ENCODE data around the gene SLC25A33. TPM values are rescaled to one million over a fixed set of nuclear protein-coding genes. Genes with fewer than 3 reads are reported as not detected.

Gene SLC25A33
- total RNA-seq, 1 donor from 2014 or later = 13.3 TPM

DNA sequence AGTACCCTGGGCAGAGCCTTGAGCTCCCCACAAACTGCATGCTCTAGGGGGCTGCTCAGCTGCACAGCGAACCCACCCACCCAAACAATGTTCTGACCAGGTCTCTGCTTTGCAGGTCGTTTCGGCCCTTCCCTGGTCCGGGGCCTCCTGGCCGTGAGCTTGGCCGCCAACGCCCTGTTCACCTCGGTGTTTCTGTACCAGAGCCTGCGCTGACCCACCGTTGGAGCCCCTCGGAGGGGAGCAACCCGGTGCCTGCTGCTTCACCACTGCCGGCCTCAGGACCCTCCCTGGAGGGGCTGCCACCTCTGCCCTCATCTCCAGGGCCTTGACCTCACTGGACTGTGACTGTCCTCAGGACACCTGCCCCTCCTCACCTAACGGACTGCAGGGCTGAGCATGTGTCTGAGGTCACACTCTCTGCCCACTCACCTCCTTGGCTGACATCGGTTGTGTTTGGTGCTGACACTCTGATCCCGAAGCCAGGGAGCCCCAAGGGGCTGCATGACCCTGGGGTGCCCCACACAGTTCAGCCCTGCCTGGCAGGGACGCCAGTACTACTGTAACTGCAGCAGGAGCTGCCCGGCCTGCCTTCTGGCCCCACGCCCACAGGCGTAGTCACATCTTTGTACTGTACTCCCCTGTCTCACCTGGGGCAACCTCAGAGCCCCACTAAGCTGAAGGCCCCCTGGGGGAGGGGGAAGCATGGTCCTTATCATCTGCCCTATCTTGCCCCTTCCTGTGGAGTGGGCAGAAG is 73.8 kb downstream of the SLC25A33 start:
- no peak for DNase-seq (ENCODE audit: low read depth, low spot score)
- Mint-ChIP-seq H3K9me3 (no peaks in the 10 kb centered on the region), H3K4me3 (no peak overlapping the region), H3K27ac (ENCODE audit: unreplicated experiment) (peak overlapping the region; percentile 27), H3K27me3 (ENCODE audit: low read depth) (no peaks in the 10 kb centered on the region), H3K4me1 (no peaks in the 10 kb centered on the region), H3K36me3 (ENCODE audit: low read depth) (no peaks in the 10 kb centered on the region)
- TF ChIP-seq, protein P1, sequence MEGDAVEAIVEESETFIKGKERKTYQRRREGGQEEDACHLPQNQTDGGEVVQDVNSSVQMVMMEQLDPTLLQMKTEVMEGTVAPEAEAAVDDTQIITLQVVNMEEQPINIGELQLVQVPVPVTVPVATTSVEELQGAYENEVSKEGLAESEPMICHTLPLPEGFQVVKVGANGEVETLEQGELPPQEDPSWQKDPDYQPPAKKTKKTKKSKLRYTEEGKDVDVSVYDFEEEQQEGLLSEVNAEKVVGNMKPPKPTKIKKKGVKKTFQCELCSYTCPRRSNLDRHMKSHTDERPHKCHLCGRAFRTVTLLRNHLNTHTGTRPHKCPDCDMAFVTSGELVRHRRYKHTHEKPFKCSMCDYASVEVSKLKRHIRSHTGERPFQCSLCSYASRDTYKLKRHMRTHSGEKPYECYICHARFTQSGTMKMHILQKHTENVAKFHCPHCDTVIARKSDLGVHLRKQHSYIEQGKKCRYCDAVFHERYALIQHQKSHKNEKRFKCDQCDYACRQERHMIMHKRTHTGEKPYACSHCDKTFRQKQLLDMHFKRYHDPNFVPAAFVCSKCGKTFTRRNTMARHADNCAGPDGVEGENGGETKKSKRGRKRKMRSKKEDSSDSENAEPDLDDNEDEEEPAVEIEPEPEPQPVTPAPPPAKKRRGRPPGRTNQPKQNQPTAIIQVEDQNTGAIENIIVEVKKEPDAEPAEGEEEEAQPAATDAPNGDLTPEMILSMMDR (conservative IDR thresholded peaks at IDR 0.05) = no peak

DNA sequence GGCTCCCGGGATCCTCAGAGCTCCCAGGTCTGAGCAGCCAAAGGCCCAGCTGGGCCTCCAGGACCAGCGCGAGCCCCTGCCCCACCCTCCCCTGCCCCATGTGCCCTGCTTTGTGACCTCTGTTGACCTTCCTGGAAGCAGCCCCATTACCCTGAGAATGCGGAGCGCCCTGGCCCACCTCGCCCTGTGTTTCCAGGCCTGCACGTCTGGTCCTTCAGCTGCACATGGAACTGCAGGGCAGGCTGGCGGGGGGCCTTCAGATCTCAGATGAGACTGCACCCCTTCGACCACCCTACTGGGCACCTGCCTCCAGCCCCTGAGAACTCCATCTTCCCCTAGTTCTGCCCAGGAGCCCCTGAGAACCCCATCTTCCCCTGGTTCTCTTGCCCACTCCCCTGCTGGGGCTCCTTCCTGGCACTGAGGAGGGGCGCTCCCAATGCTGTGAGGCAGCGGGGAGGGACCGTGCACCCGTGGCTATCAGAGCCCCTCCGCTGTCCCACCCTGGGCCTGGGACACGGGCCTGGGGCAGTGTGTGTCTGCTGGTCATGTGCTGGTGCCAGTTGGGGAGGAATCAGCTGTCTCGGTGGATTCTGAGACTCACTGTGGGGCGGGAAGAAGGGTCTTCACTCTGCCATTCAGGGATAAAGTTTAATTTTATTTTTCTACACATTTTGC is 74.5 kb downstream of the SLC25A33 start:
- H3K27ac Mint-ChIP-seq (ENCODE audit: unreplicated experiment) = no peak overlapping the region
- H3K36me3 Mint-ChIP-seq (ENCODE audit: low read depth) = no peaks in the 10 kb centered on the region
- H3K4me1 Mint-ChIP-seq = no peaks in the 10 kb centered on the region
- no peak overlapping the region for H3K4me3 Mint-ChIP-seq
- peaks cover under 1% of the 10 kb centered on the region for H3K27me3 Mint-ChIP-seq (ENCODE audit: low read depth)
- no peak for DNase-seq (ENCODE audit: low read depth, low spot score)
- TF ChIP-seq, protein P1 (conservative IDR thresholded peaks at IDR 0.05) = no peak
- H3K9me3 Mint-ChIP-seq = no peaks in the 10 kb centered on the region

DNA sequence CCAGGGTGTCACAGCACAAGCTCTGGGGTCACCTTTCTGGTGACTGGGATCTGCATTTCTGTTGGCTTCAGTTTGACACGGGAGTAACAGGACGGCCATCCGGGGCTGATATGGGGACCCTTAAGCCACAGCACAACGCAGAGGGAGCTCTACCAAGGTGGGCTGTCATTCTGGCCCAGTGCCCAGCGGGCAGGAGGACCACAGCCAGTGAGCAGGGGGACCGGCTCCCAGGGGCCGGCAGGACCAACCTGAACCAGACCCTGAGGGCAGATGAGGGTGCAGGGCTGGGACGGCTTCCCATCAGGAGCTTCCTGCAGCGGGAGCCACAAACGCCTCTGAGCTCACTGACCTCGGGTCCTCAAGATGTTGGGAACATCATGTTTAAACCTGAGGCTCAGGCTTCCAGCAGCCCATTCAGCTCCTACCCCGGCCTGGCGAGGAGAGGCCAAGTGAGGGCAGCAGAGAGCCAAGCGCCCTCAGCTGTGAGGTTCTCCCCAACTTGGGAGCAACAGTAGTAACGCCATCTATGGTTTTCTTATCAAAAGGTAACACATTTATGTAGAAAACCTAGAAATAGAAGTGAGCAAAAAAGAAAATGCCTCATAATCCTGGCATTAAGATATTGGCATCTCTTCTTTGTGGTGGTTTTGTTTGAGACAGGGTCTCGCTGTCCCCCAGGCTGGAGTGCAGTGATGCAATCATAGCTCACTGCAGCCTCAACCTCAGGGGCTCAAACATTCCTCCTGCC is 76.2 kb downstream of the SLC25A33 start:
- Mint-ChIP-seq H3K27ac (ENCODE audit: unreplicated experiment) (no peak overlapping the region), H3K4me3 (no peak overlapping the region), H3K4me1 (no peaks in the 10 kb centered on the region), H3K27me3 (ENCODE audit: low read depth) (peaks cover 4% of the 10 kb centered on the region), H3K36me3 (ENCODE audit: low read depth) (no peaks in the 10 kb centered on the region), H3K9me3 (no peaks in the 10 kb centered on the region)
- peak; percentile 35 for DNase-seq (ENCODE audit: low read depth, low spot score)
- TF ChIP-seq, protein P1 (conservative IDR thresholded peaks at IDR 0.05) = peak; percentile 60

DNA sequence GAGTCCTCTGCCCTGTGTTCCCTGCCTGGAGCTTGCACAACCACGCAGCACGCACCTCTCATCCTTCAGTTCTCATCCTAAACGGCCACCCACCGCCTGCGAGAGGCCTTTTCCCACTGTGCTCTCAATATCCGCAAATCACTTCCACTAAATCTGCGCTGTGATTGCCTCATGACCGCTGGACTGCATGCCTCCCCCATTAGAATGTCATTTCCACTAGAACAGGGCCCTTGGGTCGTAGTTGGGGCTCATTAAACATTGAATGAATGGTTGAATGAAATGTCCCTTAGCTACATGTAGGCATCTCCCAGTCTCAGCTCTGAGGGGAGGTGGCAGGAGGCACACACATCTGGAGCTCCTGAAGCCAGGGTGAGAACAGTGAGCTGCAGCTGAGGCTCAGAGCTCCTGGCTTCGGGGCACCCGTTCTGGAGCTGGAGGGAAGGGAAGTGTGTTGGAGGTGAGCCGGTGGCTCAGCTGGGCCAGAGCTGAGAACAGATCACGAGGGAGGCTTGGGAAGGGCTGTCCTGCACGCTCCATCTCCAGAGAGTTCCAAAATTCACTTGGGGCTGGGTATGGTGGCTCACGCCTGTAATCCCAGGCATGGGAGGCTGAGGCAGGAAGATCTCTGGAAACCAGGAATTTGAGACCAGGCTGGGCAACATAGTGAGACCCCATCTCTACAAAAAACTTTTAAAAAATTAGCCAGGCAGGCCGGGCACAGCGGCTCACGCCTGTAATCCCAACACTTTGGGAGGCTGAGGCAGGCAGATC is 79.8 kb downstream of the SLC25A33 start:
- Mint-ChIP-seq H3K4me3 (no peak overlapping the region), H3K36me3 (ENCODE audit: low read depth) (no peaks in the 10 kb centered on the region), H3K4me1 (no peaks in the 10 kb centered on the region), H3K27me3 (ENCODE audit: low read depth) (peaks cover 4% of the 10 kb centered on the region), H3K9me3 (no peaks in the 10 kb centered on the region), H3K27ac (ENCODE audit: unreplicated experiment) (no peak overlapping the region)
- TF ChIP-seq, protein P1 (conservative IDR thresholded peaks at IDR 0.05) = no peak
- DNase-seq (ENCODE audit: low read depth, low spot score) = no peak

DNA sequence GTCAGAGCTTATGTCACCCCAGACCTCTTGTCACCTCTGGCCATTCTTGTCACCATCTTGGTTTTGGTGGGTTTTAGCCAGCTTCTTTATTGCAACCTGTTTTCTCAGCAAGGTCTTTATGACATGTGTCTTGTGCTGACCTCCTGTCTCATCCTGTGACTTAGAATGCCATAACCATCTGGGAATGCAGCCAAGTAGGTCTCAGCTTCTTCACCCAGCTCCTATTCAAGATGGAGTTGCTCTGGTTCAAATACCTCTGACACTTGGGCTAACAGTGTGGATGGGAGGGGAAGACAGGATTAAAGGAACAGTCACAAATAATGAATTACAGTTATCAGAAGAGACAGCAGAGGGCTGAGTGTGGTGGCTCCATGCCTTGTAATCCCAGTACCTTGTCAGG is 81.8 kb downstream of the SLC25A33 start:
- no peaks in the 10 kb centered on the region for H3K9me3 Mint-ChIP-seq
- peaks cover 1% of the 10 kb centered on the region for H3K4me1 Mint-ChIP-seq
- TF ChIP-seq, protein P1 (conservative IDR thresholded peaks at IDR 0.05) = no peak
- DNase-seq (ENCODE audit: low read depth, low spot score) = no peak
- H3K4me3 Mint-ChIP-seq = no peak overlapping the region
- no peaks in the 10 kb centered on the region for H3K36me3 Mint-ChIP-seq (ENCODE audit: low read depth)
- no peak overlapping the region for H3K27ac Mint-ChIP-seq (ENCODE audit: unreplicated experiment)
- peaks cover 5% of the 10 kb centered on the region for H3K27me3 Mint-ChIP-seq (ENCODE audit: low read depth)
